Kidney glomerular epithelial cell (primary cell): ENCODE measurements around the gene APLP2.
"Not testable (repeated sequence)": the region's sequence is repeated elsewhere in the genome, so short reads cannot be mapped to it uniquely, and the experiment has no call there.

Experiments
- DNase-seq: peaks from one replicate; lab custom pipeline; 2025; lab: John Stamatoyannopoulos, UW

APLP2 gene

GRCh38 chr11:130091169-130091568 is 21.5 kb downstream of the APLP2 start:
- not testable (repeated sequence) for DNase-seq

GRCh38 chr11:130092661-130093060 is 23.0 kb downstream of the APLP2 start:
- no peak for DNase-seq

- no peak for DNase-seq
Observed at GRCh38 chr11:130094614-130095013, 24.9 kb downstream of the APLP2 start.

GRCh38 chr11:130095326-130095725 is 25.6 kb downstream of the APLP2 start:
- no peak for DNase-seq

GRCh38 chr11:130096042-130096441 is 26.3 kb downstream of the APLP2 start:
- no peak for DNase-seq

GRCh38 chr11:130096823-130097222 is 27.1 kb downstream of the APLP2 start:
- DNase-seq = no peak

- no peak for DNase-seq
Observed at GRCh38 chr11:130097285-130097684, 27.6 kb downstream of the APLP2 start.

- no peak for DNase-seq
Observed at GRCh38 chr11:130099356-130099755, 29.7 kb downstream of the APLP2 start.

- DNase-seq = no peak
Observed at GRCh38 chr11:130100381-130101095, 30.8 kb downstream of the APLP2 start.

GRCh38 chr11:130101661-130102060 is 32.0 kb downstream of the APLP2 start:
- DNase-seq = no peak

- no peak for DNase-seq
Observed at GRCh38 chr11:130102301-130103249, 32.9 kb downstream of the APLP2 start.

- peak; percentile 94 for DNase-seq
Observed at GRCh38 chr11:130103296-130103814, 33.7 kb downstream of the APLP2 start.

- no peak for DNase-seq
Observed at GRCh38 chr11:130106381-130106780, 36.7 kb downstream of the APLP2 start.

GRCh38 chr11:130108671-130109070 is 39.0 kb downstream of the APLP2 start:
- DNase-seq = not testable (repeated sequence)

GRCh38 chr11:130109386-130109785 is 39.7 kb downstream of the APLP2 start:
- DNase-seq = no peak

- DNase-seq = no peak
Observed at GRCh38 chr11:130110339-130111108, 40.8 kb downstream of the APLP2 start.

GRCh38 chr11:130112071-130112830 is 42.6 kb downstream of the APLP2 start:
- DNase-seq = no peak

- no peak for DNase-seq
Observed at GRCh38 chr11:130114281-130114680, 44.6 kb downstream of the APLP2 start.

GRCh38 chr11:130114726-130115125 is 45.0 kb downstream of the APLP2 start:
- no peak for DNase-seq

- DNase-seq = peak; percentile 18
Observed at GRCh38 chr11:130115218-130115617, 45.5 kb downstream of the APLP2 start.

- no peak for DNase-seq
Observed at GRCh38 chr11:130118165-130118564, 48.5 kb downstream of the APLP2 start.
